HepG2 (cell line): Measurements from ENCODE around the gene ZBTB25. TPM values are rescaled to one million over a fixed set of nuclear protein-coding genes. Genes with fewer than 3 reads are reported as not detected.
A peak's percentile ranks its signal among the peaks of the same experiment; 100 is the strongest.

Source experiments
- BCLAF1 ChIP-seq: fragments of 450-650 bp; IDR thresholded peaks from 2 replicates; pipeline ENCODE4 v1.6.1; 2017; ENCODE audit warnings: mild to moderate bottlenecking
- BRCA1 ChIP-seq: sonication (generic); formaldehyde crosslinking; IDR thresholded peaks from 2 replicates; pipeline ENCODE4 v1.4.0; 2020; ENCODE audit warnings: missing genetic modification reagents
- ELF3 ChIP-seq: IDR thresholded peaks from 2 replicates; pipeline ENCODE4 v1.6.1; 2016; ENCODE audit warnings: missing genetic modification reagents, missing compliant biosample characterization
- ETV5 ChIP-seq: IDR thresholded peaks from 2 replicates; pipeline ENCODE4 v1.6.1; 2018; ENCODE audit warnings: missing biosample characterization, missing genetic modification reagents, inconsistent platforms, borderline replicate concordance
- FOXP4 ChIP-seq: sonication (generic); formaldehyde crosslinking; IDR thresholded peaks from 2 replicates; pipeline ENCODE4 v1.4.0; 2020; ENCODE audit warnings: missing genetic modification reagents
- GTF3A ChIP-seq: sonication (generic); formaldehyde crosslinking; conservative IDR thresholded peaks from 2 replicates; pipeline ENCODE4 v1.4.0; 2020; ENCODE audit warnings: mild to moderate bottlenecking, missing genetic modification reagents
- MAF1 ChIP-seq: sonication (generic); formaldehyde crosslinking; IDR thresholded peaks from 2 replicates; pipeline ENCODE4 v1.5.0; 2020; ENCODE audit warnings: missing genetic modification reagents, borderline replicate concordance
- MIXL1 ChIP-seq: IDR thresholded peaks from 2 replicates; pipeline ENCODE4 v1.6.1; 2016
- PHF21A ChIP-seq: sonication (generic); formaldehyde crosslinking; IDR thresholded peaks from 2 replicates; pipeline ENCODE4 v1.5.0; 2020; ENCODE audit warnings: mild to moderate bottlenecking, missing genetic modification reagents
- RAD21 ChIP-seq: fragments of 450-650 bp; formaldehyde crosslinking; IDR thresholded peaks from 2 replicates; pipeline ENCODE4 v1.5.0; 2020; ENCODE audit warnings: mild to moderate bottlenecking
- RFX3 ChIP-seq: IDR thresholded peaks from 2 replicates; pipeline ENCODE4 v1.6.1; 2016; ENCODE audit warnings: missing biosample characterization, missing genetic modification reagents
- STAG1 ChIP-seq: sonication (generic); formaldehyde crosslinking; IDR thresholded peaks from 2 replicates; pipeline ENCODE4 v1.4.0; 2020; ENCODE audit warnings: missing genetic modification reagents
- TFDP1 ChIP-seq: IDR thresholded peaks from 2 replicates; pipeline ENCODE4 v1.6.1; 2016; ENCODE audit warnings: missing compliant biosample characterization, missing genetic modification reagents, borderline replicate concordance
- ZNF20 ChIP-seq: sonication (generic); formaldehyde crosslinking; IDR thresholded peaks from 2 replicates; pipeline ENCODE4 v1.4.0; 2020; ENCODE audit warnings: mild to moderate bottlenecking, moderate library complexity, missing genetic modification reagents
- ZNF570 ChIP-seq: sonication (generic); formaldehyde crosslinking; IDR thresholded peaks from 2 replicates; pipeline ENCODE4 v1.4.0; 2020; ENCODE audit warnings: mild to moderate bottlenecking, missing genetic modification reagents, borderline replicate concordance
- ZNF687 ChIP-seq: sonication (generic); formaldehyde crosslinking; IDR thresholded peaks from 2 replicates; pipeline ENCODE4 v1.5.1; 2020; ENCODE audit warnings: mild to moderate bottlenecking, missing genetic modification reagents, moderate library complexity
- ZNF841 ChIP-seq: sonication (generic); formaldehyde crosslinking; IDR thresholded peaks from 2 replicates; pipeline ENCODE4 v1.8.1; 2023; ENCODE audit warnings: missing genetic modification reagents, borderline replicate concordance
- polyA plus RNA-seq, 8 experiments: library from polyadenylated mRNA; depleted of rRNA in 3 of 8; stranded (reverse) in 7 of 8; unstranded in 1 of 8; fragments of >200 nt; fragmentation: Illumina TruSeq in 4 of 8; extraction: Trizol in 4 of 8; gene quantifications; 2 replicates each; pipeline versions ENCODE4 v1.2.1 to v1.2.3, GENCODE V29; 2011 to 2016; ENCODE audit warnings: low read depth in 4 of 8, missing spikeins in 1 of 8, mixed read lengths in 1 of 8; ENCODE audit not compliant: insufficient read depth in 1 of 8
- total RNA-seq, 5 experiments: library from RNA; depleted of rRNA; stranded (reverse); fragments of >200 nt; fragmentation: Illumina TruSeq; extraction: Trizol; gene quantifications; 2 replicates each; pipeline ENCODE4 v1.2.3, GENCODE V29; 2016; ENCODE audit warnings: low read depth in 1 of 5

The ZBTB25 gene
- total and polyA plus RNA-seq, 2 of the 13 experiments (the other 11 are each of a cell fraction or from before 2014, with no cell fraction given): 3.5 to 7.6 TPM

GRCh38 chr14:64510825-64511671 is 7.4 kb upstream of the ZBTB25 start (continued):
- TF ChIP-seq BCLAF1 (no peak), RAD21 (CRISPR knock-in tag) (peak; percentile 60), GTF3A (no peak), ZNF687 (no peak), MIXL1 (CRISPR knock-in tag) (no peak), ZNF570 (CRISPR knock-in tag) (no peak), PHF21A (CRISPR knock-in tag) (no peak), ZNF841 (CRISPR knock-in tag) (no peak), RFX3 (CRISPR knock-in tag) (no peak), ELF3 (peak; percentile 51; the same call in 1 of the 2 replicates), BRCA1 (CRISPR knock-in tag) (0 out of 2 replicates have a peak, but pooled peaks have one; percentile 46), ZNF20 (CRISPR knock-in tag) (no peak), STAG1 (CRISPR knock-in tag) (peak; percentile 66), MAF1 (no peak), TFDP1 (CRISPR knock-in tag) (no peak), FOXP4 (CRISPR knock-in tag) (no peak), ETV5 (CRISPR knock-in tag) (no peak)
